A673 (cell line): ENCODE results near the gene ZFAND2B. TPM values are rescaled to one million over a fixed set of nuclear protein-coding genes. Genes with fewer than 3 reads are reported as not detected.
A peak's percentile ranks its signal among the peaks of the same experiment; 100 is the strongest.

Experiments
- BruUV-seq: library from RNA; stranded (reverse); fragments of 400-500 nt; replicated peaks from 2 replicates; lab custom pipeline; 2021; lab: Mats Ljungman, UMichigan
- CTCF ChIA-PET: fragments of 300-600 bp; sonication (Branson Sonifier 250); formaldehyde crosslinking; loops from one replicate; lab custom pipeline; 2022; ENCODE audit warnings: antibody characterized with exemption; lab: Charles Lee
- POLR2A ChIA-PET: fragments of 300-600 bp; sonication (Branson Sonifier 250); formaldehyde crosslinking; loops from one replicate; lab custom pipeline; 2022; ENCODE audit warnings: antibody characterized with exemption; ENCODE audit not compliant: low non-redundant PET; lab: Charles Lee
- DNase-seq: peaks from one replicate; pipeline ENCODE4 v3.0.0-alpha.2; 2015; ENCODE audit warnings: low spot score
- H3K27ac ChIP-seq: fragments of 200-600 bp; sonication (generic); 2 replicates; pipeline ENCODE4 v1.5.1; 2016; ENCODE audit warnings: mixed run types, low read depth, mild to moderate bottlenecking, mixed read lengths, antibody characterized with exemption, low read length; ENCODE audit not compliant: poor library complexity, severe bottlenecking
- H3K27me3 ChIP-seq: fragments of 200-600 bp; sonication (generic); replicated peaks from 2 replicates; pipeline ENCODE4 v1.6.1; 2017; ENCODE audit warnings: mixed run types, low read depth, mild to moderate bottlenecking, mixed read lengths, antibody characterized with exemption, low read length; ENCODE audit not compliant: insufficient read depth, poor library complexity
- H3K36me3 ChIP-seq: fragments of 200-600 bp; sonication (generic); 2 replicates; pipeline ENCODE4 v1.6.1; 2016; ENCODE audit warnings: mixed run types, mild to moderate bottlenecking, mixed read lengths, antibody characterized with exemption, low read length; ENCODE audit not compliant: insufficient read depth, poor library complexity, severe bottlenecking
- H3K4me1 ChIP-seq: fragments of 200-600 bp; sonication (generic); 2 replicates; pipeline ENCODE4 v1.6.1; 2017; ENCODE audit warnings: mixed run types, mild to moderate bottlenecking, mixed read lengths, antibody characterized with exemption, low read length; ENCODE audit not compliant: insufficient read depth, poor library complexity, severe bottlenecking
- H3K4me3 ChIP-seq: fragments of 200-600 bp; sonication (generic); 2 replicates; pipeline ENCODE4 v1.5.1; 2016; ENCODE audit warnings: low read depth, mixed run types, mild to moderate bottlenecking, mixed read lengths, low read length; ENCODE audit not compliant: poor library complexity, severe bottlenecking
- H3K9me3 ChIP-seq: fragments of 200-600 bp; sonication (generic); 2 replicates; pipeline ENCODE4 v1.6.1; 2016; ENCODE audit warnings: mixed run types, low read depth, mild to moderate bottlenecking, mixed read lengths, antibody characterized with exemption, low read length; ENCODE audit not compliant: poor library complexity, severe bottlenecking
- CTCF ChIP-seq: fragments of 300-800, 200-600 bp; sonication (generic); conservative IDR thresholded peaks from 2 replicates; pipeline ENCODE4 v1.5.1; 2017; ENCODE audit warnings: low read depth, mild to moderate bottlenecking, antibody characterized with exemption, low read length, moderate library complexity, mixed read lengths
- EZH2 ChIP-seq: fragments of 200-600 bp; sonication (generic); IDR thresholded peaks from 2 replicates; pipeline ENCODE4 v1.6.1; 2017; ENCODE audit warnings: borderline replicate concordance, low read depth, mild to moderate bottlenecking, mixed read lengths, antibody characterized with exemption, low read length; ENCODE audit not compliant: poor library complexity, severe bottlenecking
- intact Hi-C: fragments of 100-400 bp; cut with micrococcal nuclease; formaldehyde crosslinking; loops from one replicate; pipeline ENCODE4 v1.10.0; 2022; ENCODE audit not compliant: unreplicated experiment
- total RNA-seq: library from RNA; stranded (reverse); gene quantifications from 2 replicates; pipeline ENCODE4 v1.2.3, GENCODE V29; 2021

ZFAND2B gene
- total RNA-seq, 1 experiment from 2014 or later: 20.0 TPM

- Histone ChIP-seq H3K27ac (peak overlapping the region; percentile 68), H3K27me3 (no peaks in the 10 kb centered on the region), H3K9me3 (no peaks in the 10 kb centered on the region), H3K36me3 (peaks cover 36% of the 10 kb centered on the region), H3K4me1 (peaks cover 15% of the 10 kb centered on the region), H3K4me3 (no peak overlapping the region)
- ChIA-PET POLR2A (interaction anchor here (0.6 kb wide), 1 partner anchor 180 kb away, joined by 3 read pairs; no protein-coding TSS in a partner anchor), CTCF (no interaction called here)
- no TSS peak for BruUV-seq
- TF ChIP-seq CTCF (no peak), EZH2 (no peak)
- intact Hi-C loops: no loop called here
- peak; percentile 61 for DNase-seq
These were observed 1.5 kb downstream of the ZFAND2B start for GRCh38 chr2:219207884-219208740.

GRCh38 chr2:219209236-219210195 lies 2.9 kb downstream of the ZFAND2B start:
- Histone ChIP-seq H3K27me3 (no peaks in the 10 kb centered on the region), H3K9me3 (no peaks in the 10 kb centered on the region), H3K36me3 (peaks cover 50% of the 10 kb centered on the region), H3K4me3 (no peak overlapping the region), H3K27ac (peak overlapping the region; percentile 68), H3K4me1 (peaks cover 15% of the 10 kb centered on the region)
- CTCF ChIA-PET: no interaction called here
- intact Hi-C loops: no loop called here
- no peak for DNase-seq
- TF ChIP-seq EZH2 (no peak), CTCF (no peak)
- BruUV-seq: no TSS peak
- POLR2A ChIA-PET: interaction anchor here (0.6 kb wide), 1 partner anchor 20 kb away, joined by 4 read pairs; no protein-coding TSS in a partner anchor

- ChIA-PET CTCF (no interaction called here), POLR2A (no interaction called here)
- TF ChIP-seq EZH2: no peak
- no peak for TF ChIP-seq CTCF
- TSS peak; percentile 3 for BruUV-seq
- Histone ChIP-seq H3K9me3 (no peaks in the 10 kb centered on the region), H3K27ac (no peak overlapping the region), H3K4me1 (peaks cover 15% of the 10 kb centered on the region), H3K36me3 (peaks cover 59% of the 10 kb centered on the region), H3K27me3 (no peaks in the 10 kb centered on the region), H3K4me3 (no peak overlapping the region)
- DNase-seq: no peak
- intact Hi-C loops: no loop called here
These were observed 3.8 kb downstream of the ZFAND2B start for GRCh38 chr2:219210196-219210885.
